GM12891 (cell line): ENCODE measurements around the gene ZNF445.

Experiments used
- POLR2A ChIP-seq: IDR thresholded peaks from 2 replicates; pipeline ENCODE4 v1.6.1; 2011; ENCODE audit warnings: low read depth, low read length, control low read depth
- POLR2AphosphoS5 ChIP-seq: IDR thresholded peaks from 2 replicates; pipeline ENCODE4 v1.6.1; 2011; ENCODE audit warnings: low read depth, low read length, control low read depth
- SPI1 ChIP-seq: IDR thresholded peaks from 2 replicates; pipeline ENCODE4 v1.6.1; 2011; ENCODE audit warnings: low read depth, low read length, control low read depth
- TAF1 ChIP-seq: IDR thresholded peaks from 2 replicates; pipeline ENCODE4 v1.6.1; 2011; ENCODE audit warnings: low read depth, low read length, control low read depth

- no peak for TF ChIP-seq POLR2A
- no peak for TF ChIP-seq POLR2AphosphoS5
- no peak for TF ChIP-seq TAF1
- no peak for TF ChIP-seq SPI1
Measured at GRCh38 chr3:44398853-44399252, 78.6 kb downstream of the ZNF445 start.
